RWPE1 (cell line): ENCODE results near the gene ARID1B.

ENCODE experiments used
- CTCF ChIA-PET: fragments of 350-600 bp; sonication (Branson Sonifier 250); formaldehyde crosslinking; extraction: SDS; loops from one replicate; lab custom pipeline; 2021; lab: Yijun Ruan, JAX
- POLR2A ChIA-PET: fragments of 400-600 bp; formaldehyde crosslinking; extraction: SDS; loops from one replicate; lab custom pipeline; 2020; ENCODE audit warnings: antibody characterized with exemption; ENCODE audit not compliant: low non-redundant PET; lab: Yijun Ruan, JAX
- DNase-seq: peaks from one replicate; pipeline ENCODE4 v3.0.0; 2012; ENCODE audit warnings: low spot score
- H3K27ac ChIP-seq: fragments of 450-650 bp; 2 replicates; pipeline ENCODE4 v1.5.1; 2017
- TF ChIP-seq, protein P1 (sequence below): fragments of 450-650 bp; conservative IDR thresholded peaks from 2 replicates; pipeline ENCODE4 v1.5.1; 2017; ENCODE audit warnings: low read depth, mild to moderate bottlenecking

Gene ARID1B

GRCh38 chr6:156760377-156760776 lies 16.8 kb upstream of the ARID1B start:
- DNase-seq, result no peak
- H3K27ac ChIP-seq, result no peak overlapping the region
- ChIA-PET CTCF (no interaction called here), POLR2A (no interaction called here)
- TF ChIP-seq, protein P1, sequence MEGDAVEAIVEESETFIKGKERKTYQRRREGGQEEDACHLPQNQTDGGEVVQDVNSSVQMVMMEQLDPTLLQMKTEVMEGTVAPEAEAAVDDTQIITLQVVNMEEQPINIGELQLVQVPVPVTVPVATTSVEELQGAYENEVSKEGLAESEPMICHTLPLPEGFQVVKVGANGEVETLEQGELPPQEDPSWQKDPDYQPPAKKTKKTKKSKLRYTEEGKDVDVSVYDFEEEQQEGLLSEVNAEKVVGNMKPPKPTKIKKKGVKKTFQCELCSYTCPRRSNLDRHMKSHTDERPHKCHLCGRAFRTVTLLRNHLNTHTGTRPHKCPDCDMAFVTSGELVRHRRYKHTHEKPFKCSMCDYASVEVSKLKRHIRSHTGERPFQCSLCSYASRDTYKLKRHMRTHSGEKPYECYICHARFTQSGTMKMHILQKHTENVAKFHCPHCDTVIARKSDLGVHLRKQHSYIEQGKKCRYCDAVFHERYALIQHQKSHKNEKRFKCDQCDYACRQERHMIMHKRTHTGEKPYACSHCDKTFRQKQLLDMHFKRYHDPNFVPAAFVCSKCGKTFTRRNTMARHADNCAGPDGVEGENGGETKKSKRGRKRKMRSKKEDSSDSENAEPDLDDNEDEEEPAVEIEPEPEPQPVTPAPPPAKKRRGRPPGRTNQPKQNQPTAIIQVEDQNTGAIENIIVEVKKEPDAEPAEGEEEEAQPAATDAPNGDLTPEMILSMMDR, result no peak

DNA sequence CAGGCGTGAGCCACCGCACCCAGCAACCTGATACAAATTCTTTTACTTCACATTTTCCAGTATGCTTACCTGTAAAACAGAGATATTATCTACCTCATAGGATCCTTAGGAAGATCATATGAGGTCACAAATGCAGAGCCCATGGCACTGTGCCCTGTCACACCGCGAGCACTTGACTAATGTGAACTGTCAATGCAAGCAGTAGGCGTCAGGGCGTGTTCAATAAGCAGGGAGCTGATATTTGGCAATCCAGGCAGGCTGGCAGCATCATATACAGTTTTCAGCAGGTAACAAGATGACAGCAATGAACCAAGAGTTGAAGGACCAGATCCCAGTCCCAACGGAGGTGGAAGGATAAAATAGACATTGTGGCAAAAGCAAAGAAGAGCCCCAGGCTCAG lies 14.6 kb upstream of the ARID1B start:
- no peak for DNase-seq
- TF ChIP-seq, protein P1, result no peak
- ChIA-PET POLR2A (no interaction called here), CTCF (interaction anchor here (0.5 to 0.6 kb wide), 2 partner anchors 27 to 431 kb away, joined by 3 to 4 read pairs; no protein-coding TSS in a partner anchor)
- no peak overlapping the region for H3K27ac ChIP-seq

DNA sequence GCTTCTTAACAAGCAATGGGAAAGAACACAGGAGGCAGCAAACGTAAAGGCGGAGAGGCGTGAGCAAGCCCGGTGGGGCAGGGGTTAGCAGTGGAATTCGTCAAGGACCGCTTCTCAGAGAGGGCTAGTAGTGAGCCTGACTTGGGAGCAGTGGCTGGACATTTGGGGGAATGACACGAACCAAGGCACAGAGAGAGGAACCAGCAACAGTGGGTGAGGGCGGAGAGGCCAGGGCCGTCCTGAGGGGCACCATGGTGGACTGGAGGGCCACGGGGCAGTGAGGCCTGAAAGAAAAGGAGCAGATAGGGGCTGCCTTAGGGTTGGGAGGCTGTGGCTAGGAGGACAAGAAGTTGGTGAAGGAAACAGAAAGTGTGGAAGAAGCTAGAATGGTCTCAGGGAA lies 12.1 kb upstream of the ARID1B start:
- POLR2A ChIA-PET, result no interaction called here
- TF ChIP-seq, protein P1, result no peak
- DNase-seq, result no peak
- CTCF ChIA-PET, result no interaction called here
- H3K27ac ChIP-seq, result no peak overlapping the region

DNA sequence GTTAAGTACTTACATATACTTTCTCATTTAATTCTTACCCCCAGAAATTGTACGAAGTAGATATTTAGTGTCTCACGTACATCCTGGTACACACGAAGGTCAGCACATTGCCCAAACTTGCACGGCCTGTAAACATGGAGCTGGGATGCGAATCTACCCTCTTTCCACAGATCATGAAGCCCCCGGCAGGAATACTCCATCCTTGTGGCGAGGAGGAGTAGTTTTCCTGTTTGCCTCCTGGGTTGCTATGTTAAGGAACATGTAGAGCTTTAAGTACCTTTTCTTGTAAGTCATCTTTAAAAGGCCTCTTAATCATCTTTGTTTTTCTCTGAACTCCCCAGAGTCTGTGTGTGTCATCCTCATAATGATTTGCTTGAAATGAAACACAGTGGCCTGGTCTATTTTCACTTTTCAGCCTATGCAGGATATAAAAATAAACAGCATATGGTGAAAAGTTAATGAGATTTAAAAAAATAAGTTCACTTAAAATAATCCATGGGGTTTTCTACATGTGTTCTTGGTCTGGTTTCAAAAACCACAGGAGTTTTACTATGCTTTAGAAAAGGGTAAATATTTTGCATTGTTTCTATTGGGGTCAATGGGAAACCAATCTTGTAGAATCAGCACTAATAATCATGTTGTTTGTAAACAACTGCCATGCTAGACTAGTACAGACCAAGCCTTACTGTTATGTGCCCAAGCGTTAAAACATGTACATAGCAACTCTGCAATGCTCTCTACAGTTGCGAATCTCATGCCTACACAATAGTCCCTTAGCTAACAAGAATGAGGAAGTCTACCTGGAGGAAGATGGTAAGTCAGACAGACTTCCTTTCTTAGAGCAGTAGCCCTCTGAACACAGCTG lies 9.3 kb upstream of the ARID1B start:
- TF ChIP-seq, protein P1, result no peak
- ChIA-PET CTCF (interaction anchor here (0.7 kb wide), 1 partner anchor 477 kb away, joined by 4 read pairs; no protein-coding TSS in a partner anchor), POLR2A (no interaction called here)
- H3K27ac ChIP-seq, result no peak overlapping the region
- no peak for DNase-seq

- POLR2A ChIA-PET, result no interaction called here
- no peak for DNase-seq
- CTCF ChIA-PET, result interaction anchor here (0.6 kb wide), 1 partner anchor 1440 kb away, joined by 4 read pairs; no protein-coding TSS in a partner anchor
- TF ChIP-seq, protein P1, result no peak
- H3K27ac ChIP-seq, result no peak overlapping the region
Observed at GRCh38 chr6:156771047-156771446, 6.1 kb upstream of the ARID1B start.

GRCh38 chr6:156771761-156772160 lies 5.4 kb upstream of the ARID1B start:
- TF ChIP-seq, protein P1, result no peak
- no peak overlapping the region for H3K27ac ChIP-seq
- no peak for DNase-seq
- ChIA-PET CTCF (interaction anchor here (0.6 kb wide), 1 partner anchor 1439 kb away, joined by 4 read pairs; no protein-coding TSS in a partner anchor), POLR2A (no interaction called here)
